ENCODE data around the gene CEL. TPM values are rescaled to one million over a fixed set of nuclear protein-coding genes. Genes with fewer than 3 reads are reported as not detected.
"Not testable (repeated sequence)": the region's sequence is repeated elsewhere in the genome, so short reads cannot be mapped to it uniquely, and the experiment has no call there.

CEL gene
- polyA plus RNA-seq, 3 donors: 1.5 to 9,324 (median 2.5) TPM

GRCh38 chr9:133059623-133060022, 2.2 kb upstream of the CEL start:
- H3K27ac ChIP-seq (ENCODE audit: low read depth, low read length): no peak overlapping the region
- WGBS, 3 donors: 25 to 42% (median 31%) methylated on average over 7 of the region's 7 CpGs

DNA sequence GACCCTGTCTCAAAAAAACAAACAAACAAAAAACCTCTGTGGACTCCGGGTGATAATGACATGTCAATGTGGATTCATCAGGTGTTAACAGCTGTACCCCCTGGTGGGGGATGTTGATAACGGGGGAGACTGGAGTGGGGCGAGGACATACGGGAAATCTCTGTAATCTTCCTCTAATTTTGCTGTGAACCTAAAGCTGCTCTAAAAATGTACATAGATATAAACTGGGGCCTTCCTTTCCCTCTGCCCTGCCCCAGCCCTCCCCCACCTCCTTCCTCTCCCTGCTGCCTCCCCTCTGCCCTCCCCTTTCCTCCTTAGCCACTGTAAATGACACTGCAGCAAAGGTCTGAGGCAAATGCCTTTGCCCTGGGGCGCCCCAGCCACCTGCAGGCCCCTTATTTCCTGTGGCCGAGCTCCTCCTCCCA, 1.4 kb upstream of the CEL start:
- WGBS, 3 donors: 33 to 44% (median 36%) methylated on average over 5 to 6 of the region's 6 CpGs
- H3K27ac ChIP-seq (ENCODE audit: low read depth, low read length): no peak overlapping the region

- not testable (repeated sequence) for H3K27ac ChIP-seq (ENCODE audit: low read depth, low read length)
- WGBS, 3 donors: 29 to 56% (median 48%) methylated on average over 14 of the region's 14 CpGs
Observed at GRCh38 chr9:133061019-133061763, 590 bp upstream of the CEL start.

- 22 to 59% (median 41%) methylated on average over 2 to 4 of the region's 8 CpGs for WGBS, 3 donors
- H3K27ac ChIP-seq (ENCODE audit: low read depth, low read length): not testable (repeated sequence)
Observed at GRCh38 chr9:133062569-133062968, 788 bp downstream of the CEL start.

- no peak overlapping the region for H3K27ac ChIP-seq (ENCODE audit: low read depth, low read length)
- 33 to 75% (median 74%) methylated on average over 8 of the region's 8 CpGs for WGBS, 3 donors
Observed at GRCh38 chr9:133063159-133063499, 1.3 kb downstream of the CEL start.

- 38 to 81% (median 81%) methylated on average over 14 of the region's 14 CpGs for WGBS, 3 donors
- H3K27ac ChIP-seq (ENCODE audit: low read depth, low read length): no peak overlapping the region
Observed at GRCh38 chr9:133063500-133064231, 1.9 kb downstream of the CEL start.

DNA sequence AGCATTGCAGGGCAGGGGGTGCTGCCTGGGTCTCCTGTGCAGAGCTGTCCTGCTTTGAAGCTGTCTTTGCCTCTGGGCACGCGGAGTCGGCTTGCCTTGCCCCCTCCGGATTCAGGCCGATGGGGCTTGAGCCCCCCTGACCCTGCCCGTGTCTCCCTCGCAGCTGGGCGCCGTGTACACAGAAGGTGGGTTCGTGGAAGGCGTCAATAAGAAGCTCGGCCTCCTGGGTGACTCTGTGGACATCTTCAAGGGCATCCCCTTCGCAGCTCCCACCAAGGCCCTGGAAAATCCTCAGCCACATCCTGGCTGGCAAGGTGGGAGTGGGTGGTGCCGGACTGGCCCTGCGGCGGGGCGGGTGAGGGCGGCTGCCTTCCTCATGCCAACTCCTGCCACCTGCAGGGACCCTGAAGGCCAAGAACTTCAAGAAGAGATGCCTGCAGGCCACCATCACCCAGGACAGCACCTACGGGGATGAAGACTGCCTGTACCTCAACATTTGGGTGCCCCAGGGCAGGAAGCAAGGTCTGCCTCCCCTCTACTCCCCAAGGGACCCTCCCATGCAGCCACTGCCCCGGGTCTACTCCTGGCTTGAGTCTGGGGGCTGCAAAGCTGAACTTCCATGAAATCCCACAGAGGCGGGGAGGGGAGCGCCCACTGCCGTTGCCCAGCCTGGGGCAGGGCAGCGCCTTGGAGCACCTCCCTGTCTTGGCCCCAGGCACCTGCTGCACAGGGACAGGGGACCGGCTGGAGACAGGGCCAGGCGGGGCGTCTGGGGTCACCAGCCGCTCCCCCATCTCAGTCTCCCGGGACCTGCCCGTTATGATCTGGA, 2.7 kb downstream of the CEL start:
- no peak overlapping the region for H3K27ac ChIP-seq (ENCODE audit: low read depth, low read length)
- 45 to 94% (median 94%) methylated on average over 30 of the region's 30 CpGs for WGBS, 3 donors

DNA sequence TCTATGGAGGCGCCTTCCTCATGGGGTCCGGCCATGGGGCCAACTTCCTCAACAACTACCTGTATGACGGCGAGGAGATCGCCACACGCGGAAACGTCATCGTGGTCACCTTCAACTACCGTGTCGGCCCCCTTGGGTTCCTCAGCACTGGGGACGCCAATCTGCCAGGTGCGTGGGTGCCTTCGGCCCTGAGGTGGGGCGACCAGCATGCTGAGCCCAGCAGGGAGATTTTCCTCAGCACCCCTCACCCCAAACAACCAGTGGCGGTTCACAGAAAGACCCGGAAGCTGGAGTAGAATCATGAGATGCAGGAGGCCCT, 3.2 kb downstream of the CEL start:
- WGBS, 3 donors: 35 to 91% (median 87%) methylated on average over 17 of the region's 17 CpGs
- H3K27ac ChIP-seq (ENCODE audit: low read depth, low read length): no peak overlapping the region

GRCh38 chr9:133066181-133066983, 4.6 kb downstream of the CEL start:
- no peak overlapping the region for H3K27ac ChIP-seq (ENCODE audit: low read depth, low read length)
- 43 to 95% (median 93%) methylated on average over 23 to 25 of the region's 25 CpGs for WGBS, 3 donors

GRCh38 chr9:133067006-133067405, 5.2 kb downstream of the CEL start:
- WGBS, 3 donors: 44 to 94% (median 90%) methylated on average over 10 to 11 of the region's 11 CpGs
- H3K27ac ChIP-seq (ENCODE audit: low read depth, low read length): no peak overlapping the region

- no peak overlapping the region for H3K27ac ChIP-seq (ENCODE audit: low read depth, low read length)
- 48 to 88% (median 84%) methylated on average over 11 of the region's 11 CpGs for WGBS, 3 donors
Observed at GRCh38 chr9:133067813-133068212, 6.0 kb downstream of the CEL start.

DNA sequence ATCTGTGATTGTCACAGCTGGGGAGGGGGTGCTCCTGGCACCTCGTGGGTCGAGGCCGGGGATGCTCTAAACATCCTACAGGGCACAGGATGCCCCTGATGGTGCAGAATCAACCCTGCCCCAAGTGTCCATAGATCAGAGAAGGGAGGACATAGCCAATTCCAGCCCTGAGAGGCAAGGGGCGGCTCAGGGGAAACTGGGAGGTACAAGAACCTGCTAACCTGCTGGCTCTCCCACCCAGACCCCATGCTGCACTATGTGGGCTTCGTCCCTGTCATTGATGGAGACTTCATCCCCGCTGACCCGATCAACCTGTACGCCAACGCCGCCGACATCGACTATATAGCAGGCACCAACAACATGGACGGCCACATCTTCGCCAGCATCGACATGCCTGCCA, 6.7 kb downstream of the CEL start:
- not testable (repeated sequence) for H3K27ac ChIP-seq (ENCODE audit: low read depth, low read length)
- 39 to 100% (median 89%) methylated on average over 1 to 2 of the region's 15 CpGs for WGBS, 3 donors

- H3K27ac ChIP-seq (ENCODE audit: low read depth, low read length): not testable (repeated sequence)
- WGBS, 3 donors: 42 to 93% (median 93%) methylated on average over 17 of the region's 17 CpGs
Observed at GRCh38 chr9:133070500-133070961, 8.8 kb downstream of the CEL start.

GRCh38 chr9:133070985-133071384, 9.2 kb downstream of the CEL start:
- not testable (repeated sequence) for H3K27ac ChIP-seq (ENCODE audit: low read depth, low read length)
- WGBS, 3 donors: 58 to 92% (median 91%) methylated on average over 14 to 22 of the region's 31 CpGs

DNA sequence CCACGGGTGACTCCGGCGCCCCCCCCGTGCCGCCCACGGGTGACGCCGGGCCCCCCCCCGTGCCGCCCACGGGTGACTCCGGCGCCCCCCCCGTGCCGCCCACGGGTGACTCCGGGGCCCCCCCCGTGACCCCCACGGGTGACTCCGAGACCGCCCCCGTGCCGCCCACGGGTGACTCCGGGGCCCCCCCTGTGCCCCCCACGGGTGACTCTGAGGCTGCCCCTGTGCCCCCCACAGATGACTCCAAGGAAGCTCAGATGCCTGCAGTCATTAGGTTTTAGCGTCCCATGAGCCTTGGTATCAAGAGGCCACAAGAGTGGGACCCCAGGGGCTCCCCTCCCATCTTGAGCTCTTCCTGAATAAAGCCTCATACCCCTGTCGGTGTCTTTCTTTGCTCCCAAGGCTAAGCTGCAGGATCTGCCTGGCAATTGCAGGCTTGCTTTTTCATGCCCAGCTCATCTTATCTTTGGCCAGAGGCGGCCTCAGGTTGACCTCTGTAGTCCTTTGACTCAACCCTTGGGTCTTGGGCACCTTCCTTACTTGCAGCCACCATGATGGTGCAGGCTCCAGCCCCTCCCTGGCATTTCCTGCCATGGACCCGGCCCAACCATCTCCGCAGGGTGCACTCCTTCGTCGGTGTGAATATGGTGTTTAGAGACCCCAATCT, 9.8 kb downstream of the CEL start:
- H3K27ac ChIP-seq (ENCODE audit: low read depth, low read length): no peak overlapping the region
- WGBS, 3 donors: 38 to 88% (median 86%) methylated on average over 18 to 33 of the region's 33 CpGs

GRCh38 chr9:133072210-133072609, 10.4 kb downstream of the CEL start:
- not testable (repeated sequence) for H3K27ac ChIP-seq (ENCODE audit: low read depth, low read length)
- WGBS, 3 donors: 41 to 99% (median 96%) methylated on average over 5 of the region's 5 CpGs

- 36 to 80% (median 76%) methylated on average over 12 of the region's 12 CpGs for whole genome bisulfite sequencing, 3 donors
- H3K27ac ChIP-seq (ENCODE audit: low read depth, low read length): no peak overlapping the region
Observed at GRCh38 chr9:133073086-133074014, 11.6 kb downstream of the CEL start.

Data from adipose tissue (tissue), 3 donors.